GM10266 (cell line): ENCODE measurements around the gene TTLL8.

Source experiments
- DNase-seq: peaks from one replicate; pipeline ENCODE4 v3.0.0; 2012; ENCODE audit errors: extremely low spot score
- CTCF ChIP-seq: IDR thresholded peaks from 2 replicates; pipeline ENCODE4 v1.5.1; 2012; ENCODE audit warnings: mild to moderate bottlenecking, low read depth; ENCODE audit not compliant: control insufficient read depth, insufficient read depth; ENCODE audit errors: missing control alignments

The TTLL8 gene

GRCh38 chr22:50081426-50082196 lies 23.5 kb upstream of the TTLL8 start:
- no peak for TF ChIP-seq CTCF
- peak; percentile 13 for DNase-seq

- no peak for TF ChIP-seq CTCF
- peak; percentile 9 for DNase-seq
Measured at GRCh38 chr22:50080077-50080465, 22.0 kb upstream of the TTLL8 start.

DNA sequence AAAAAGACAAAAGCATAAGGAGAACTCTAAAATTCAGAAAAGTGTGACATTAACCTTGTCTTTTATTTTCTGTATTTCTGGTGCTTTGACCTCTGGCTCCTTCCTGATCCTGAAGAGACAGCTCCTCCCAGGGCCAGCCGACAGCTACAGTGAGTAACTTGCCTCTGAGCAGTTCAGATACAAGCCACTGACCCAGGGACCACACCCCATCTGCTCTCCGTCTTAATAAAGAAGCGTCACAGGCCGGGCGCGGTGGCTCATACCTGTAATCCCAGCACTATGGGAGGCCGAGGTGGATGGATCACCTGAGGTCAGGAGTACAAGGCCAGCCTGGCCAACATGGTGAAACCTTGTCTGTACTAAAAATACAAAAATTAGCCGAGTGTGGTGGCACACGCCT lies 20.7 kb upstream of the TTLL8 start:
- TF ChIP-seq CTCF, result no peak
- no peak for DNase-seq

- DNase-seq, result no peak
- TF ChIP-seq CTCF, result no peak
Measured at GRCh38 chr22:50078246-50078645, 20.1 kb upstream of the TTLL8 start.

GRCh38 chr22:50076646-50077535 lies 18.8 kb upstream of the TTLL8 start:
- no peak for DNase-seq
- TF ChIP-seq CTCF, result no peak

DNA sequence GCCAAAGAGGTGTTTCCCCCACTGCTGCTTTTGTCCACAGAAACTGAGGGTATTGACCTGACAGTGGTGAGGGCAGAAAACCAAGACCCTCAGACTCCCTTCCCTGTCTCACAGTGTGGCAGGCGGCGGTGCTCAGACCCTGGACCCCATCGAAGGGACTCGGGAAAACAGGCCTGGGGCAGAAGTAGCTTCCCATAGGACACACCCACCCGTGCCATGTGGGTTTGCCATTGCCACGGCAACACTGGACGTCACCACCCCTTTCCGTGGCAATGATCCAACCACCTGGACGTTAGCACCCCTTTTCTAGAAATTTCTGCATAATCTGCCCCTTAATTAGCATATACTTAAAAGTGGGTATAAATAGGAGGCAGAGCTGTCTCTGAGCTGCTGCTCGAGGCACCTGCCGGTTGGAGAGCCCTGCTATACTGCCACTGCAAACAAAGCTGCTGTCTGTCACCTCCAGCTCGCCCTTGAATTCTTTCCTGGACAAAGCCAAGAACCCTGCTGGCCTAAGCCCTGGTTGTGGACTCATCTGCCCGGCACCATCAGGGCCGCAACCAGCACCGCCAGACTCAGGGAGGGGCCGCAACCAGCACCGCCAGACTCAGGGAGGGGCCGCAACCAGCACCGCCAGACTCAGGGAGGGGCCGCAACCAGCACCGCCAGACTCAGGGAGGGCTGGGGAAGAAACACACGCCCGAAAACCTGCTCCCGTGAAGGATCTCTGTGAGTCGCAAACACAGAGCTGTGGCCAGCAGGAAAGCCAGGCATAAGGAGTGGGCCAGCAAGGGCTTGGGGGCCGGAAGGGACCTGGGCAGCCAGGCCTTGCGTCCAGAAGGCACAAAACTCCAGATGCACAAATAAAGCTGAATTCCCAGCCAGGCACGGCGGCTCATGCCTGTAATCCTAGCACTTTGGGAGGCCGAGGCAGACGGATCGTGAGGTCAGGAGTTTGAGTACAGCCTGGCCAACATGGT lies 16.7 kb upstream of the TTLL8 start:
- no peak for TF ChIP-seq CTCF
- DNase-seq, result no peak
